Muscle of back (tissue), 11 donors: ENCODE results near the gene TARBP1. TPM values are rescaled to one million over a fixed set of nuclear protein-coding genes. Genes with fewer than 3 reads are reported as not detected.
"Not testable (repeated sequence)": the region's sequence is repeated elsewhere in the genome, so short reads cannot be mapped to it uniquely, and the experiment has no call there.

Experiments used
- DNase-seq, 3 donors: peaks; one replicate each; pipeline versions ENCODE4 v3.0.0 to v3.0.0-alpha.2; 2013
- polyA plus RNA-seq, 10 donors: library from polyadenylated mRNA; unstranded; fragments of 120-200 nt; gene quantifications; one replicate each; pipeline ENCODE4 v1.2.1, GENCODE V29; 2013; ENCODE audit not compliant: insufficient read length in 10 of 10

The TARBP1 gene
- polyA plus RNA-seq, 10 donors: 16.1 to 57.3 (median 23.6) TPM

- no peak for DNase-seq
Measured at GRCh38 chr1:234395297-234395696, 83.7 kb downstream of the TARBP1 start.

GRCh38 chr1:234393190-234393589 lies 85.8 kb downstream of the TARBP1 start:
- no peak for DNase-seq

GRCh38 chr1:234388094-234388493 lies 90.9 kb downstream of the TARBP1 start:
- no peak for DNase-seq

GRCh38 chr1:234386122-234386521 lies 92.9 kb downstream of the TARBP1 start:
- DNase-seq: no peak

GRCh38 chr1:234381699-234382555 lies 97.1 kb downstream of the TARBP1 start:
- DNase-seq: no peak

- not testable (repeated sequence) for DNase-seq
Measured at GRCh38 chr1:234379591-234380109, 99.3 kb downstream of the TARBP1 start.

- no peak for DNase-seq
Measured at GRCh38 chr1:234375672-234376071, 103.3 kb downstream of the TARBP1 start.

GRCh38 chr1:234373959-234374254 lies 105.1 kb downstream of the TARBP1 start:
- DNase-seq: peak in 1 of 3 donors; percentile 1

GRCh38 chr1:234373064-234373958 lies 105.7 kb downstream of the TARBP1 start, which contains the start of gene COA6:
Gene COA6, plus strand, starts transcription at chr1:234373456. Its CDS starts 11 bp downstream, at chr1:234373467.
- DNase-seq: peak; percentile 96 to 98 (median 97)

GRCh38 chr1:234372011-234372757 lies 106.8 kb downstream of the TARBP1 start:
- DNase-seq: peak in 2 of 3 donors; percentile 2 to 35

- DNase-seq: no peak
Measured at GRCh38 chr1:234371414-234371813, 107.6 kb downstream of the TARBP1 start.

- DNase-seq: no peak
Measured at GRCh38 chr1:234369784-234370183, 109.2 kb downstream of the TARBP1 start.

GRCh38 chr1:234369033-234369430 lies 109.9 kb downstream of the TARBP1 start:
- no peak for DNase-seq

- DNase-seq: no peak
Measured at GRCh38 chr1:234368320-234369032, 110.5 kb downstream of the TARBP1 start.

- DNase-seq: no peak
Measured at GRCh38 chr1:234362558-234362957, 116.4 kb downstream of the TARBP1 start.

- DNase-seq: no peak
Measured at GRCh38 chr1:234361102-234361603, 117.8 kb downstream of the TARBP1 start.

GRCh38 chr1:234357831-234358230 lies 121.1 kb downstream of the TARBP1 start:
- no peak for DNase-seq

- DNase-seq: peak in 1 of 3 donors; percentile 11
Measured at GRCh38 chr1:234356615-234357269, 122.2 kb downstream of the TARBP1 start.

GRCh38 chr1:234355782-234356510 lies 123.0 kb downstream of the TARBP1 start:
- no peak for DNase-seq
